DMS 273 treated with DMSO at 0.1 percent for 48 hours (cell line): ENCODE data around the gene BAIAP2.
A peak's percentile ranks its signal among the peaks of the same experiment; 100 is the strongest.
"Not testable (repeated sequence)": the region's sequence is repeated elsewhere in the genome, so short reads cannot be mapped to it uniquely, and the experiment has no call there.

ENCODE experiments used
- DNase-seq: peaks from one replicate; lab custom pipeline; 2025; lab: John Stamatoyannopoulos, UW

BAIAP2 gene

GRCh38 chr17:81068411-81069134 is 33.6 kb downstream of the BAIAP2 start:
- DNase-seq: no peak

- no peak for DNase-seq
These were observed 34.2 kb downstream of the BAIAP2 start for GRCh38 chr17:81069135-81069645.

GRCh38 chr17:81070541-81071246 is 35.7 kb downstream of the BAIAP2 start:
- DNase-seq: no peak

GRCh38 chr17:81071761-81072741 is 37.1 kb downstream of the BAIAP2 start:
- DNase-seq: no peak

GRCh38 chr17:81073967-81074839 is 39.3 kb downstream of the BAIAP2 start:
- no peak for DNase-seq

GRCh38 chr17:81074875-81075274 is 39.9 kb downstream of the BAIAP2 start:
- DNase-seq: no peak

GRCh38 chr17:81075307-81075706 is 40.4 kb downstream of the BAIAP2 start:
- no peak for DNase-seq

GRCh38 chr17:81076141-81076679 is 41.3 kb downstream of the BAIAP2 start:
- DNase-seq: peak; percentile 92

- DNase-seq: not testable (repeated sequence)
These were observed 43.3 kb downstream of the BAIAP2 start for GRCh38 chr17:81078026-81078913.

GRCh38 chr17:81080019-81080418 is 45.1 kb downstream of the BAIAP2 start:
- DNase-seq: no peak

- no peak for DNase-seq
These were observed 46.5 kb downstream of the BAIAP2 start for GRCh38 chr17:81081222-81082176.

- DNase-seq: no peak
These were observed 47.5 kb downstream of the BAIAP2 start for GRCh38 chr17:81082177-81083073.

- DNase-seq: no peak
These were observed 48.3 kb downstream of the BAIAP2 start for GRCh38 chr17:81083125-81083765.

- DNase-seq: no peak
These were observed 49.9 kb downstream of the BAIAP2 start for GRCh38 chr17:81084680-81085419.

GRCh38 chr17:81085420-81085911 is 50.5 kb downstream of the BAIAP2 start:
- DNase-seq: no peak
